Activated CD4-positive, alpha-beta T cell treated with anti-CD3 and anti-CD28 coated beads for 4 hours (primary cell): ENCODE measurements around the gene MCRIP1.
A peak's percentile ranks its signal among the peaks of the same experiment; 100 is the strongest.

Experiments used
- DNase-seq, 2 donors: peaks; one replicate each; pipeline ENCODE4 v3.0.0-alpha.2; 2020

The MCRIP1 gene, protein sequence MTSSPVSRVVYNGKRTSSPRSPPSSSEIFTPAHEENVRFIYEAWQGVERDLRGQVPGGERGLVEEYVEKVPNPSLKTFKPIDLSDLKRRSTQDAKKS

DNA sequence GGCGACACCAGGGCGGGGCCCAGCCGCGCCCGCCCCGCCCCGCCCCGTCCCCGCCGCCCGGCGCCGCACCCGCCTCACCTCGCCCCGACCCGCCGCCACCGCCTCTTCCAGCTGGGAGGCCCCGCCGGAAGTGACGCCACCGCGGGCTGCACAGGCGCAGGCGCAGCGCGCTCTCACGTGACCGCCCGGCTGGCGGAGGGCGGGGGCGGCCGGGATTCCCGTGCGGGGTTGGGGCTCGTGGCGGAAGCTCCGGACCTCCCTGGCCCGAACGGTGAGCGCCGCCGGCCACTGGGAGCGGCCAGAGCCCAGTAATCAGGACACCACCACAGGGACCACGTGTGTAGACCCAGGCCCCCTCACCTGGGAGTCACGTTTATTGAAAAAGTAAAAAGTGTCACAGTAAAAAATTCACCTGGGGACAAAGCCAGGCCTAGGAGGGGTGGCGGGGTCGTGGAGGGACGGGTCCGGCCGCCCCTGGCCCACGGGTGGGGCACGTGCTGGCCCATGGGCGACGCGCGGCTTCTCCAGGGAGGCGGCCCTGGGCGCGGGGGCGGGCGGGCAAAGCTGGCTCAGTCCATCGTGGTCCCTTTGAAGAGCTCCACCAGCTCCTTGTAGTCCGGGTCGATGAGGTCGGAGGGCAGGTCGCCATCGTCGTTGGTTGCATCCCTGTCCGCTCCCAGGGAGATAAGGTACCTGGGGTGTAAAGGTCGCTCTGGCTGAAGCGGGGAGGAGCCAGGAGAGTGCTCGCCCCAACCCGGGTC is at the start of gene MCRIP1:
Gene MCRIP1, minus strand, starts transcription at position 132 of the 761 bp plus-strand sequence. CDS start 8,785 bp downstream, outside the sequence.
- peak; percentile 93 to 95 for DNase-seq

DNA sequence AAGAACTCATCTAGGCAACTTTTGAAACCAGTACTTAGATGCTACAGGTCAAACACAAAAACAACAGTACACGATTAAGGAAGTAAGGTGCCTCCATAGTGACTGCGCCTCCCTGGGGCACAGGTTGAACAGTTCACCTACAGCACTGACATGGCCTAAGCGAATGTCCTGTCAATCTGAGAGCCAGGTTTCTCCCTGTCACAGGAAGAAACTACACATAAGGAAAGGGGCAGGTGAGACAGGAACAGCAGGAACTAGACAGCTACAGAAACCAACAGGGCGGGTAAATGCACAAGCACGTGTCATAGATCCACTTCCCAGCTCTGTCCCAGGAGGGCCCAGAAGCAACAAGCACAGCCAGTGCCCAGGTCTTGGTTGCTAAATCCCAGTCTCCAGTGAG is 46.0 kb upstream of the MCRIP1 start:
- DNase-seq: no peak

DNA sequence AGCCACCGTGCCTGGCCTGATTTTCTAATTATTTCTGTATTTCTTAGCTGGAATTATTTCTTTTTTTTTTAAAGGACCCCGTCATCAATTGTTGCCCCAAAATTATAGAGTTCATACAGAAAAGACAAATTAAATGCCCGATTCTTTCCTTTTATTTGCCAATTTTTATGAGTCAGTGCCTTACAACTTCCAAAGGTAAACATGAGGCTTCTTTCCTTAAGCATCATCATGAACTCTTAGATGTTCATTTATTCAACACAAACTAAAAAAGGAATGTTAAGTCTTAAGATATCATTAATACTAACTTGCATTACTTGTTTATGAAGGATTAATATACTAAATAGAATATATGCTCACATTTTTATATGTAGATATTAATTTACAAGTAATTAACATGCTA is 45.2 kb upstream of the MCRIP1 start:
- DNase-seq: no peak

DNA sequence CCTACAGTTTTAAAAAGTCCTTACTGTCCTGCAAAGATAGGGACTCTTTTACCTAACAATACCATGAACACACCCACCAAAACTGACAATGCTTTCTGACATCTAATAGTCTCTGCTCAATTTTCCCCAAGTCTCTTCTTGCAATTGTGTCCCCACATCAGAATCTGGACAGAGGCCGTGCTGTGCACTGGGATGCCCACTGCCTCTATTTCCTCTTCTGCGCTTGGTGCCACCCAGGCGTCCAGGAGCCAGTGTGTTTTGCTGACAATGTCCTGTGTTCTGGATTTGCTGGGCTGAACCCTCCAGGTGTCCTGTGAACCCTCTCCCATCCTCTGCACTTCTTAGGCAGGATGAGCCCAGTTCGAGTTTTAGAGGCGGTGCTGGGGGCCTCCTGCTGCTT is 44.5 kb upstream of the MCRIP1 start:
- DNase-seq: no peak

DNA sequence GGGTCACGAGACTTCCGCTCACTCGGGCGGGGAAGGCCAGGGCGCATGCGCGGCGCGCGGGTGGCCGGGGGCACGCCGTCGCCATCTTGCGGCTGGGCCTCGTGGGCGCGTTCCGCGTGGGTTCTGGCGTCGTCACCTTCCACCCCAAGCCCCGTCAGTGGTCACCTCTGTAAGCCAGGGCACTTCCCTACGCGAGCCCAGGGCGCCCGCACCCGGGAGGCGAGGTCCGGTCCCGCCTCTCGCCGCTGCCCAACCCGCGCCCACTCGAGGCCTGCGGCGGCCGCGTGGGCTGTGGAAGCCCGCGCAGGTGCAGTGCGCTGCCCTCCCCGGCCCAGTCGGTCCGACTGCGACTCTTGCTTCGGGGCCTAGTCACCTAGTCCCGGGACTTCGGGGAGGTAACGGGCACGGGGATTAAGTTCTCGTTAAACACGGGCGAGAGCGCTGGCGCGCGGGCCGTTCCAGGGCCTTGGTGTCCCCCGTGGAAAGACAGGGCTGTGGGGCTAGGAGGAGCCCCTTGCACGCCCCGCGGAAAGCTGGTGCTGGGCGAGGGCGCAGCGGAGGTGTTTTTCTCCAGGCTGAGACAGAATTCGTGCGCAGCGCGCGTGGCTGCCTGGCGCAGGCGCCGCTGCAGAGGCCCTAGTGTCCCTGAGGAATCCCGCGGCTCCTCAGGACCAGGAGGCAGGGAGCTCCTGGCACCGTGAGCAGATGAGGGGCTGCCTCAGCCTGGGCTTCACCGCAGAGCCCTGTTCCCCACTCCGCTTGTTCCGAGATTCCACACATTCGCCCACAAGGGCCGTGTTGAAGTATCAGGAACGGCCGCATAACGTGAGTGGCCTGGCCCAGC is 38.5 kb upstream of the MCRIP1 start:
- peak; percentile 96 to 97 for DNase-seq

DNA sequence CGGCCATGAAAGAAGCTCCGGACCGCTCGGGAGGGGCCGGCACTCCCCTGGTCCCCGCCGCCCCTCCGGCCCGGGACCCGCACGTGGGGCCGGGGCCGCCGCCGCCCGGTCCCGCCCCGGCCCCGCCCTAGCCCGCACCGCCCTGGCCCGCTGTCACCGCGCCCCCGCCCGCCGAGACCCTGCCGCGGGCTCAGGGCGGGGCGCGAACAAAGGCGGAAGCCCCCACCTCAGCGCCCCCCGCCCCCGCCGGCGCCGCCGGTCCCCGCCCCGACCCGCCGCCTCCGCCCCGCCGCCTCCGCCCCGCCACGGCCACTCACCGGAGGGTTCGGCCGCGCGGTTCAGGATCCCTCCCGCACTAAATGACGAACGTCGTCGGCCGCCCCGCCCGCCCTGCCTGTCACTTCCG is 37.9 kb upstream of the MCRIP1 start, which contains the start of gene ARHGDIA:
Gene ARHGDIA, minus strand, starts transcription at position 357 of the 406 bp plus-strand sequence. CDS start 1,407 bp downstream, outside the sequence.
- DNase-seq: no peak

DNA sequence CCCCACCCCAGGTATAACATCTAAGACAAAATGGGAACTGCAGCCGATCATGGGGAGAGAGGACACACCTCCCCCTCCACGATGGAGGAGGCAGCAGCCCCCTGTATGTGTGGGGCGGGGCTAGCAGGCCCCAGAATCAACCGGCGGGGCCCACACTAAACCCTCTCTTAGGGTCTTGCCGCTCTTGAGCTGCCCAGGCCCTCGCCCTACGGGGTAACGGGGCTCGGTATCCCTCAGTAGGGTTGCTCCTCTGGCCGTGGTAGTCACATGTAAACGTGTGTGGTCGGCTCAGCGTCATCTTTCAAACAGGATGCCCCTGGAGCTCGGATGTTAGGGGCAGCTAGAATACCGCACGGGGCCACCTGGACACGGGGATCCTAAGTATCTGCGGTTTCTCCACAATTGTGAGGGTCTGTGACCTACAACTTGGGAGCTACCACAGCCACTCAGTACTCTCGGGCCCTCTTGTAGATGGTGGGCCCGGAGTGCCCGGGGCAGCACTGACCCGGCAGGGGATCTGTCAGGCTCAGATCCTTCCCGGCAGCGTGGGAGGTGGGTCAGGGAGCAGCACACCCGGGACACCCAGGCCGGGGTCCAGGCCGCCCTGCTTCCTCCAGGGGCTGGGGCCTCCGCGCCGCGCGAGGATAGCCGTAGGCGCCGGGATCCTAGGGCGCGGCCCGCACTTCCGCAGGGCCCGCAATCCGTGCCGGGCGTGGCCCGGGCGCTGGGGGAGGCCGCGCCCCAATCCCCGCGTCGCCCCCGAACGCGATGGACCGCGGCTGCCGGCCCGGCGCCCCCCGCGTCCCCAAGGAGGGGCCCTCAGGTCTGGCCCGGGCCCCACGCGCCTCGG is 37.3 kb upstream of the MCRIP1 start:
- DNase-seq: peak in 1 of 2 donors; percentile 33

DNA sequence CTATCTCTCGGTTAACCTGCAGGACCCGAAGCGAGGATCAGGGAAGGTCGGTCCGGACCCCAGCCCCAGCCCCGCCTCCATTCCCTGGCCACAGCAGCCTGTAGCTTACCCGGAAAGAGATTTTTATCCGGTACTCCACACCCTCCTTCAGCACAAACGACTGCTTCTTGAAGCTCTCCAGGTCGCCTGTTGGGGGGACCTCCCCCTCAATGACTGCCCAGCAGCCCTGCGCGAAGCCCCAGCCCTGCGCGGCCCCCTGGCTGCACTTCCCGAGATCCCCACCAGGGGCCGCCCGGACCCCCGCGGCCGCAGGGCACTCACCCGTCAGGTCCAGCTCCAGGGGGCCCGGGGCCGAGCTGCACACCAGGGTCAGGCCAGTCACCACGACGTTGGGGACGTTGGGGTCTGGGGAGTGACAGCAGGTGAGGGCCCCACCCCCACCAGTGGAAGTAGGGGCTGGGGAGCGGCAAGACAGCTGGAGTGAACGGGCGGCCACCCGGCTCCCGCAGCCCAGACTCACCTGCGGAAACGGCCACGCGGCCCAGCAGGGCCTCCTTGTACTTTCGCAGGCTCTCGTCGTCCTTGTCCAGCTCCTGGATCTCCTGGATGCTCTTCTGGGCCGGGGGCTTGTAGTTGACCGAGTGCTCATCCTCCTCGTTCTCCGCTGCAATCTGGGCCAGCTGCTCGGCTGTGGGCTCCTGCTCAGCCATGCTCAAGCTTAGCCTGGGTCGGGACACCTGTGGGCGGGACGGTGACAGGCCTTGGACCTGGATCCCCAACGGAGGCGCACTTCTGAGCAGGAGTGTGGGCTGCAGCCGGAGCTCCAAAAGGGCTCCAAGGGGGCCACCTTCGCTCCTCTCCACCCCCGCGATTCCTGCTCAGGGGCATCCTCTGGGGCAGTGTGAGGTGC is 36.4 kb upstream of the MCRIP1 start:
- peak in 1 of 2 donors; percentile 32 for DNase-seq

DNA sequence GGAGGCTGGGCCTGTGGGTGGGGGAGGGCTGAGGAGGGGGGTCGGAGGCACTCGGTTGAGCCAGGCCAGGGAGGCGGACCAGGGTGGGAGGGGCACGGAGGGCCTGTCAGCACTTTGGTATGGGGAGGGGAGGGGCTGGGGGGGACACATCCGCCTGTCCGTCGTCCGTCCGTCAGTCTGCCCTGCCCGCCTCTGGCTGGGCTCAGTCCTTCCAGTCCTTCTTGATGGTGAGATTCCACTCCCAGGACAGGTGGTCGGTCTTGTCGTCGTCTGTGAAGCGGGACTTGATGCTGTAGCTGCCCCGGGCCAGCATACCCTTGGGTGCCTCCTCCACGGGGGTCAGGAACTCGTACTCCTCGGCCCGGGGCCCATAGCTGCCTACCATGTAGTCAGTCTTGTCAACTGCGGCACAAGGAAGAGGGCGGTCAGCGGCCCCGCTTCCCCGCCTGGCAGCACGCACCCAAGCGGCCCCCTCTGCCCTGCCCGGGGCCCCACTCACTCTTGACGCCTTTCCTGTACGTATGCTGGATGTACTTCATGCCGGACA is 35.7 kb upstream of the MCRIP1 start:
- no peak for DNase-seq

DNA sequence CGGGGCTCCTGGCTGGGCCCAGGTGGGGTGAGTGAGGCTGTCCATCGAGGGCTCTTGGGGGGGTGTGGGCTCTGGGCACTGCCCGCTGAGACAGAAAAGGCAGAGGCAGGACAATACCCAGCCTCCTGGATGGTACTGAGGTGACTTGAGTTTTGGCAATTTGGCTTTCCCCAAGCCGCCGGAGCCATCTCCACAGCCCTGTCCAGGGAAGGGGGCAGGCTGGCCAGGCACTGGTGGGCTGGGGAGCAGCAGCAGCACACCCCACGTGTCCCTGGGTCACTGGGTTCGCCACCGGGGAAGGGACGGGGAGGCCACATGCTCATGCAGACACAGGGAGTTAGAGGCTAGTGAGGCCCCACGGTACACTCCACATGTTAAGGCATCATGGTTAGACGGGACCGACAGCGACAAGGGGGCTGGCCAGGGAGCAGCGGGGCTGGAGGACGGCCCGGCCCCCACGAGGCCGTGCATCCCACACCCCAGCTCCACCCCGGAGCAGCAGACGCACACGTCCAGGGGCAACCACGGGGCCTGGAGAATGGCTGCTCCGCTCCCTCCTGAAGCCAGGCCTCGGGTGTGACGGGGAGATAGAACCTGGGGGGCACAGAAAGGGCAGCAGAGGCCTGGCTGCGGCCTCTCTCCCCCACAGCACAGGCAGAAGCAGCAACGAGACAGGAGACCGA is 35.0 kb upstream of the MCRIP1 start:
- no peak for DNase-seq

DNA sequence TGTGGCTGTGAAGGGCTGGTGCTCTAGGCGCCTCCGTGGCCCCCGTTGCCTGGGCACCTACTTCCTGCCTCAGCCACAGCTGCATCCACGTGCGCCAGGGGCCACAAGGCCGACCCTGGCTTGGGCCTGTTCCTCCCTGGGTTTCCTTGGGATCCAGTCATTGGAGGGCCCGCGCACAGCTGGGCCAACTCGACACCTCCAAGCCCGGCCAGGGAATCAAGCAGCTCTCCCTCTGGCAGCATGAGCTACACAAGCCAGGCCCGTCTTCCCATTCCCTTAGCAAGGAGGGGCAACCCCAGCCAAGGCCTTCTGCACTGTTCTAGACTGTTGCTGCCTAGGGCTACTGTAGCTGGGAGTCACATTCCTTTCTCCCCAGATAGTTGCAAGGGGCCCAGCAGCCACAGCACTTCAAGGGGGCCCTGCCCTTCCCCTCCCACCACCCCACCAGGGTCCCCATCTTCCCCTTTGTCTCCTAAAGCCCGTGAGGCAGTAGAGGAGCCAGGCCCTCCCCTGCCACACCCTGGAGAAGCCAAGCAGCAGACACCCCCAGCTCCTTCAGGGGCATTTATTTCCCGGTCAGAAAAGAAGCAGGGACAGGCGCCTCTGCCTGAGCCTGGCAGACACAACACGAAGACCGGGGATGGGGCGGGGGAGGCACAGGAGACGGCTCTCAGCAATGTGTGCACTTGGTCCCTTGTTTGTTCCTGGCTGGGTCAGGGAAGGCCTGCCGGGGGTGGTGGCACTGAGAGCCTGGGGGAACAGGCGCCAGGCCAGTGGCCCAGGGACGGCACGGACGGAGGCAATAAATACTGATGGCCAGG is 34.3 kb upstream of the MCRIP1 start:
- DNase-seq: peak in 1 of 2 donors; percentile 24

DNA sequence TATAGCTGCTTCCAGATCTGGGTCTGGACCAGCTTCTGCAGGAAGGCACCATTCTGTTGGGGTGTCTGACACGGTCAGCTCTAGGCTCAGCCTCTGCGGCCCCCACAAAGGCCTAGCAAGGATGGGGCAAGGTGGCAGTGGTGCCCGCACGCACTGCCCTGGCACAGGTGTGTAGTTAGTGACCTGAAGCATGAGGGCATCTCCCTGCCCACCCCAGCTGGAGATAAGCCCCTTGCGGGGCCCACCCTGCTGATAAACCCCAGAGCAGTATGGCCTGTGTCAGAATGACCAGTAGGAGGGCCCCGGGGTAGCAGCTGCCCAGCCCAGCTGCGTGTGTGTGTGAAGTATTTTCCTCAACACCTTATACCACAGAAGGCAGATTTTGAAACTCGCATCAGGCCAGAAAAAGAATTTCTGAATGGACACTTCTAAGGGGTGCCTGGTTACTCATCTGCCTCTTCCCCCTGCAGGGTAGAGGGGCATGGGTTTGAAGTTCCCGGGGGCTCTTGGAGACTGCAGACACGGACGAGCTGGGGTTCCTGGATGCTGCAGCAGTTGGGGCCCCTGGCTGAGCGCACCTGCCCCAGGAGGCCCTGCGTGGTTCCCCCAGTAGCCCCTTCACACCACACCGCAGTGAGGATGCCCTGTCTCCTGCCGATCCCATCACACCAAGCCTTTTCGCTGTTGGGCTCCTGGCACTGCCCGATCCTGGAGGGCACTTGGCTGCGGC is 33.5 kb upstream of the MCRIP1 start:
- no peak for DNase-seq

DNA sequence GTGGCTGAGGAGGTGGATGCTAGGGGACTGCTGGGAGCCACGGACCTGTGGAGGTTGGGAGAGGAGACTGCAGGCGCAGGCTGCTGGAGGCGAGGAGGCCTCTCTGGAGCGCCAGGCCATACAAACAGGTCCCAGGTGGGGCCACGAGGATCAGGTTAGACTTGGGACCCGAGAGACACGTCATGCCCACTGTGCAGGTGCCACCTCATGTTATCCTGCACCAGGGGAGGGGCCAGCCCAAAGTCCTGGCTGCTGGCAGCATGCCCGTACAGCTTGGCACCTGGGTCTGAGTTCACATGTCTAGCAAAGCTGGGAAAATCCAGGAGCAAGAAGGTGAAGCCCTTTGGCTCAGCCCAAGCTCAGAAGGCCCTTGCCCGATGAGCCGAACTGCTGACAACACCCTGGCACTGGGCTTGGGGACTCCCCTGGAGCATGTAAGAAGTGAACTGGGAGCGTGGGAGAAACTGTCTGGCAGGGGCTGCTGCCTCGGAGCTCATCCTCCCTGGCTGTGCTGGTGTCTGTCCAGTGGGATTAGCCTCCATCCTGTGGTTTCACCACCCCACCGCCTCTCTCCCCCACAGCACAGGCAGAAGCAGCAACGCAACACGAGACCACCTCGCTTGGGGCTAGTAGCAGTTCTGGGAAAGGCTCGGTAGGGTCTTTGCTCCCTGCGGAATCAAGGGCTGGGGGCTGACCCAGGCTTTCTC is 32.8 kb upstream of the MCRIP1 start:
- no peak for DNase-seq

DNA sequence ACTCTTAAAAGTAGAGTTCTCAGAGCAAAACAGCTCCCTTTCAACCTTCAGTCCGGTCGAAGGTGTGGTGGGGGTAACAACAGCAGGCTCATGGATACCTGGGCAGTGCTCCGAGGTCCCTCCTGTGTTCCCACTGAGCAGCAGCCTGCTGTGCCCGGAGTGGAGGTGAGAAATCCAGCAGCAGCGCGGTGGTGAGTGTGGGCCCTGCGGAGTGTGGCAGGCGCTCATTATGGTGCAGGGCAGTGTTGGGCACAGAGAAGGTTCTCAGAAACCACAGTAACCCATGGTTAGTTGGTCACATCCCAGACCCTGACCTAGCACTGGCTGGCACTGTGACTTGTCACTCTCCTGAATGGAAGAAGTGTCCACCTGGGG is 32.3 kb upstream of the MCRIP1 start:
- DNase-seq: no peak

DNA sequence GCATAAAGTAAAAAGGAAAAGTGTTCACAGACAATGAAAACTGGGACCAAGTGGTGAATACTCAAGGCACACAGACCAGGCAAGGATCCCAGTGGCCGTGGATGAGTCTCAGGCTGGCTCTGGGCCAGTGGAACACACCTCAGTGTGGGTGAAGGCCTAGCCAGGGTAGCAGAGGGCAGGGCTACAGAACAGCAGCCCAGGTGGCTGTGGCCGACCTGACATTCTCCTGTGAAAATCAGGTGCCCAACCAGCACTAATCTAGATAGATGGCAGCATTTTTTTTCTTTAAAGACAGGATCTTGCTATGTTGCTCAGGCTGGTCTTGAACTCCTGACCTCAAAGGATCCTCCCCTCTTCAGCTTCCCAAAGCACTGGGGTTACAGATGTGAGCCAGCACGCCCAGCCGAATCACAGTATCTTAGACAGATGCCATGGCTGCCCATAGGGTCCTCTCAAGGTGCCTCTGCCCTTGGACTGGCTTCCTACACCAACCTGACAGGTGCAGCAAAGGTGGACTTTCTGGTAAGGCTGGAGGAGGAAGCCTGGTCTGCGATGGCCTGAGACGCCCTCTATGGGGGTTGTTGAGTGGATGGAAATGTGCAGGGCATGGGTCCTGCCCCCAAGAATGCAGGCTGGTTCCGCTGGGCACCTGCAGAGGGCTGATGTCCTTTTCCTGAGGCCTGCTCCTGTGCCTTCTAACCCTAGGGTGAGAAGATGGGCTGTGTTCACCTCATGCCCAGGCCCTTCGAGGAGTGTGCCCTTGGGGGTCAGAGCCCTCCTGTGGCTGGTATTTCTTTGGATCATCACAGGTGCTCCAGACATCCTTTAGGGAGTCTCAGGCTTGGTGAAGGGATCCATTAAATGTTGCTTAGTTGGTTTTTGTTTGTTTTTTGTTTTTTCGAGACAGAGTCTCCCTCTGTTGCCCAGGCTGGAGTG is 31.0 kb upstream of the MCRIP1 start:
- DNase-seq: no peak

DNA sequence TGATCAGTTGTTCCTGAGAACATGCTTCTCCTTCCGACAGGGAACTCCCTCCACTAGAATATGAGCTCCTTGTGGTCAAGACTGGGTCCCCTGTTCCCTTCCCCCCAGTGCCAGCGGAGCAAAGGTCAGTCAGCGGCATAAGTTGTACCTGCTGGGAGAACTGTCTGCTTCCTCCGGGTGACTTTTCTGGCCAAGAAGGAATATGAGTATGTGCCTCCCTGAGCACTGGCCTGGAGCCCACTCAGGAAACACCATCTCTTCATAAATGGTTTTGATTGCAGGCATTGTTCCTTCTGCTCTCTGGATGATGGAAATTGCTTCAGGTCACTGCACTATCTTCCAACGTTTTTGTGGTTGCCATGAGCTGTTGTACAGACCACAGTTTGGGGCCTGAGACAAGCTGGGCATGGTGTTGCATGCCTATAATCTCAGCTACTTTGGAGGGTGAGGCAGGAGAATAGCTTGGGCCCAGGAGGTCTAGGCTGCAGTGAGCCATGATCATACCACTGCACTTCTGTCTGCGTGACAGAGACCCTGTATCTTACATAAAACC is 30.1 kb upstream of the MCRIP1 start:
- no peak for DNase-seq
